B cell (primary cell): Measurements from ENCODE around the gene SP140. TPM values are rescaled to one million over a fixed set of nuclear protein-coding genes. Genes with fewer than 3 reads are reported as not detected.
"Not testable (repeated sequence)": the region's sequence is repeated elsewhere in the genome, so short reads cannot be mapped to it uniquely, and the experiment has no call there.

Experiments
- ATAC-seq: fragments of 200-7000 bp; cut with Tn5 transposase; one replicate; pipeline ENCODE4 v1.10.0; 2021; ENCODE audit warnings: low read depth, mild to moderate bottlenecking, moderate number of reproducible peaks, moderate library complexity
- CTCF ChIA-PET: fragments of 350-600 bp; sonication (Branson Sonifier 250); formaldehyde crosslinking; loops from one replicate; lab custom pipeline; 2021; ENCODE audit warnings: antibody characterized with exemption, inconsistent platforms; lab: Charles Lee
- POLR2A ChIA-PET: fragments of 350-600 bp; sonication (Branson Sonifier 250); formaldehyde crosslinking; loops from one replicate; lab custom pipeline; 2021; ENCODE audit warnings: antibody characterized with exemption; lab: Charles Lee
- DNase-seq: peaks from one replicate; pipeline ENCODE4 v3.0.0; 2013
- H2AFZ ChIP-seq: 2 replicates; pipeline ENCODE4 v1.6.1; 2012; ENCODE audit warnings: mild to moderate bottlenecking, low read depth, low read length; ENCODE audit not compliant: insufficient read depth, poor library complexity, severe bottlenecking
- H3K27ac ChIP-seq, 2 donors: 1 replicate in 1 of 2; 2 replicates in 1 of 2; pipeline ENCODE4 v1.5.1; 2012 to 2013; ENCODE audit warnings: low read length in 2 of 2, mild to moderate bottlenecking in 2 of 2, moderate library complexity in 1 of 2
- H3K27me3 ChIP-seq, 4 experiments: fragments of 200-600 bp in 1 of 4; sonication (generic) in 1 of 4; replicated peaks in 1 of 4; 1 replicate in 2 of 4; 2 replicates in 2 of 4; pipeline versions ENCODE4 v1.6.1 to v1.7.0; 2013 to 2016; ENCODE audit warnings: low read length in 3 of 4, mild to moderate bottlenecking in 2 of 4, mixed read lengths in 1 of 4, moderate library complexity in 1 of 4; ENCODE audit not compliant: insufficient read depth in 4 of 4, control insufficient read depth in 3 of 4; ENCODE audit errors: control extremely low read depth in 1 of 4
- H3K36me3 ChIP-seq, 2 experiments: replicated peaks in 1 of 2; 1 replicate in 1 of 2; 2 replicates in 1 of 2; pipeline versions ENCODE4 v1.6.1 to v1.7.1; 2013; ENCODE audit warnings: low read length in 1 of 2; ENCODE audit not compliant: insufficient read depth in 2 of 2, control insufficient read depth in 1 of 2; ENCODE audit errors: control extremely low read depth in 1 of 2, extremely low read depth in 1 of 2
- H3K4me1 ChIP-seq, 2 donors: fragments of 200-600 bp in 1 of 2; sonication (generic) in 1 of 2; 1 replicate in 1 of 2; 2 replicates in 1 of 2; pipeline versions ENCODE4 v1.5.1 to v1.6.1; 2013 to 2017; ENCODE audit warnings: low read length in 2 of 2; ENCODE audit not compliant: control insufficient read depth in 2 of 2, insufficient read depth in 2 of 2
- H3K4me2 ChIP-seq: replicated peaks from 2 replicates; pipeline ENCODE3; 2012; ENCODE audit warnings: mild to moderate bottlenecking, low read depth, low read length; ENCODE audit not compliant: poor library complexity, severe bottlenecking
- H3K4me3 ChIP-seq, 5 experiments: fragments of 200-600 bp in 1 of 5; sonication (generic) in 1 of 5; 1 replicate in 3 of 5; 2 replicates in 2 of 5; pipeline versions ENCODE4 v1.5.1 to v1.7.0; 2011 to 2016; ENCODE audit warnings: low read length in 4 of 5, mild to moderate bottlenecking in 4 of 5, low read depth in 2 of 5, control low read depth in 1 of 5, moderate library complexity in 1 of 5; ENCODE audit not compliant: insufficient read depth in 1 of 5; ENCODE audit errors: control extremely low read depth in 1 of 5, extremely low read depth in 1 of 5
- H3K79me2 ChIP-seq: fragments of 200-600 bp; sonication (generic); one replicate; pipeline ENCODE4 v1.6.0; 2016; ENCODE audit warnings: low read length; ENCODE audit not compliant: control insufficient read depth, insufficient read depth
- H3K9ac ChIP-seq: fragments of 200-600 bp; sonication (generic); 2 replicates; pipeline ENCODE4 v1.6.1; 2017; ENCODE audit warnings: mild to moderate bottlenecking, low read length, moderate library complexity
- H3K9me3 ChIP-seq, 3 donors: one replicate each; pipeline versions ENCODE4 v1.6.1 to v1.7.1; 2013; ENCODE audit warnings: low read length in 2 of 3; ENCODE audit not compliant: control insufficient read depth in 2 of 3, insufficient read depth in 1 of 3; ENCODE audit errors: control extremely low read depth in 1 of 3
- H4K20me1 ChIP-seq: 2 replicates; pipeline ENCODE4 v1.6.0; 2012; ENCODE audit warnings: mild to moderate bottlenecking, low read length; ENCODE audit not compliant: insufficient read depth, control insufficient read depth, poor library complexity, severe bottlenecking
- H3K27ac Mint-ChIP-seq: one replicate; pipeline ENCODE4 v1.8.0; 2021; ENCODE audit warnings: mixed read lengths
- H3K27me3 Mint-ChIP-seq: one replicate; pipeline ENCODE4 v1.8.0; 2021; ENCODE audit warnings: mixed read lengths
- H3K4me1 Mint-ChIP-seq: one replicate; pipeline ENCODE4 v1.8.0; 2021; ENCODE audit warnings: mixed read lengths
- H3K4me3 Mint-ChIP-seq: one replicate; pipeline ENCODE4 v1.8.0; 2021; ENCODE audit warnings: mixed read lengths
- H3K9me3 Mint-ChIP-seq: one replicate; pipeline ENCODE4 v1.8.0; 2022; ENCODE audit warnings: mixed read lengths; ENCODE audit not compliant: insufficient read depth
- CTCF ChIP-seq: fragments of 200-600 bp; IDR thresholded peaks from one replicate; pipeline ENCODE4 v1.8.0; 2022; ENCODE audit warnings: antibody characterized with exemption, mild to moderate bottlenecking
- EZH2 ChIP-seq: IDR thresholded peaks from 2 replicates; pipeline ENCODE4 v1.6.1; 2012; ENCODE audit warnings: borderline replicate concordance, low read depth, mild to moderate bottlenecking, moderate library complexity, low read length; ENCODE audit not compliant: insufficient read depth, poor library complexity, severe bottlenecking
- WGBS: methylation state at CpG from one replicate; pipeline ENCODE4 v1.1.5; 2013; ENCODE audit warnings: missing lambda C conversion rate; ENCODE audit not compliant: insufficient coverage; 5-methylcytosine and 5-hydroxymethylcytosine counted together
- intact Hi-C: fragments of 100-400 bp; cut with micrococcal nuclease; formaldehyde crosslinking; loops from one replicate; pipeline ENCODE4 v1.10.0; 2022
- polyA plus RNA-seq: library from polyadenylated mRNA; depleted of rRNA; stranded (reverse); fragments of >200 nt; gene quantifications from 2 replicates; pipeline ENCODE4 v1.2.3, GENCODE V29; 2012
- total RNA-seq, 2 donors: library from RNA; stranded (reverse); fragments of 120-200 nt in 1 of 2; gene quantifications; 1 replicate in 1 of 2; 2 replicates in 1 of 2; pipeline versions ENCODE4 v1.2.3 to v1.2.4, GENCODE V29; 2013 to 2022

The SP140 gene
- total and polyA plus RNA-seq, 2 donors (not counting 1 experiment from before 2014, with no cell fraction given), result 78.7 to 411 TPM

- intact Hi-C loops, result loop anchor here (5.0 kb wide), 1 partner anchor 454 kb away; the partner anchor contains the start of gene CAB39
- peaks cover 7% of the 10 kb centered on the region for H3K9me3 Mint-ChIP-seq
- peaks cover 60% of the 10 kb centered on the region for H3K4me1 Mint-ChIP-seq
- peaks cover 11 to 68% of the 10 kb centered on the region in 2 experiments for H3K36me3 ChIP-seq
- H3K27me3 Mint-ChIP-seq, result no peaks in the 10 kb centered on the region
- H3K9me3 ChIP-seq, result peaks cover 2 to 4% (median 3%) of the 10 kb centered on the region in 3 donors
- peaks cover 43% of the 10 kb centered on the region for H3K79me2 ChIP-seq
- no peak overlapping the region for H2AFZ ChIP-seq
- CTCF ChIA-PET, result interaction anchor here (0.9 to 1.4 kb wide), 4 partner anchors 9 to 56 kb away, joined by 3 to 4 read pairs (median 4); partner anchors contain the start of gene SP140
- H3K27ac Mint-ChIP-seq, result peak overlapping the region; percentile 83
- H3K4me1 ChIP-seq, result peaks cover 30 to 34% of the 10 kb centered on the region in 2 donors
- WGBS, result no CpG with 5 or more reads among the region's 4 CpGs
- no peak overlapping the region for H3K4me3 Mint-ChIP-seq
- no peak for ATAC-seq
- peaks cover 9% of the 10 kb centered on the region for H4K20me1 ChIP-seq
- TF ChIP-seq CTCF, result no peak
- no peak overlapping the region for H3K4me2 ChIP-seq
- no peak overlapping the region for H3K4me3 ChIP-seq
- no peak for DNase-seq
- H3K27ac ChIP-seq, result peak overlapping the region in 1 of 2 donors; percentile 78
- H3K9ac ChIP-seq, result no peak overlapping the region
- no peaks in the 10 kb centered on the region for H3K27me3 ChIP-seq
- POLR2A ChIA-PET, result interaction anchor here (0.8 to 1.1 kb wide), 3 partner anchors 8 to 39 kb away, joined by 3 to 6 read pairs (median 4); partner anchors contain the start of gene SP110
Observed at GRCh38 chr2:230258483-230258882, 32.9 kb downstream of the SP140 start.

DNA sequence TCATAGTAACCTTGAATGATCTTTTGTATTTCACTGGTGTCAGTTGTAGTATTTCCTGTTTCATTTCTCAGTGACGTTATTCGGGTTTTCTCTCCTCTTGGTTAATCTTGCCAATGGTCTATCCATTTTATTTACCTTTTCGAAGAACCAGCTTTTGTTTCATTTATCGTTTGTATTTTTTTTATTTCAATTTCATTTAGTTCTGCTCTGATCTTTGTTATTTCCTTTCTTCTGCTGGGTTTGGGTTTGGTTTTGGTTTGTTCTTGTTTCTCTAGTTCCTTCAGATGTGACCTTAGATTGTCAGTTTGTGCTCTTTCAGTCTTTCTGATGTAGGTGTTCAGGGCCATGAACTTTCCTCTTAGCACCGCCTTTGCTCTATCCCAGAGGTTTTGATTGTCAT, 36.7 kb downstream of the SP140 start:
- Mint-ChIP-seq H3K4me3 (peak overlapping the region; percentile 77), H3K9me3 (peaks cover 7% of the 10 kb centered on the region), H3K27ac (peak overlapping the region; percentile 89), H3K4me1 (peaks cover 85% of the 10 kb centered on the region), H3K27me3 (no peaks in the 10 kb centered on the region)
- peaks cover 34 to 37% of the 10 kb centered on the region in 2 donors for H3K4me1 ChIP-seq
- ChIA-PET CTCF (no interaction called here), POLR2A (no interaction called here)
- intact Hi-C loops, result loop anchor here (10.0 kb wide), 1 partner anchor 197 kb away; the partner anchor contains the start of gene SLC16A14
- peak; percentile 41 for DNase-seq
- H2AFZ ChIP-seq, result no peak overlapping the region
- no CpG with 5 or more reads among the region's 5 CpGs for WGBS
- H3K36me3 ChIP-seq, result peaks cover 9 to 67% of the 10 kb centered on the region in 2 experiments
- TF ChIP-seq CTCF (no peak), EZH2 (no peak)
- peak overlapping the region; percentile 23 for H3K4me2 ChIP-seq
- peaks cover 2 to 4% (median 2%) of the 10 kb centered on the region in 3 donors for H3K9me3 ChIP-seq
- no peak overlapping the region for H3K9ac ChIP-seq
- peak; percentile 16 for ATAC-seq
- H3K4me3 ChIP-seq, result no peak overlapping the region
- H4K20me1 ChIP-seq, result peaks cover 33% of the 10 kb centered on the region
- H3K27ac ChIP-seq, result peak overlapping the region; percentile 38 to 41
- H3K79me2 ChIP-seq, result peaks cover 80% of the 10 kb centered on the region
- H3K27me3 ChIP-seq, result no peaks in the 10 kb centered on the region

GRCh38 chr2:230264945-230265344, 39.4 kb downstream of the SP140 start:
- H3K27me3 ChIP-seq, ATAC-seq, POLR2A ChIA-PET, H2AFZ ChIP-seq, H3K27me3 Mint-ChIP-seq, DNase-seq, H3K4me3 ChIP-seq, H3K9me3 ChIP-seq, H3K9me3 Mint-ChIP-seq, H3K4me3 Mint-ChIP-seq, H3K27ac ChIP-seq, H3K4me2 ChIP-seq, H3K9ac ChIP-seq: not testable (repeated sequence)
- 88% methylated on average over 4 of the region's 4 CpGs for WGBS
- peaks cover 19 to 79% of the 10 kb centered on the region in 2 experiments for H3K36me3 ChIP-seq
- intact Hi-C loops, result loop anchor here (5.0 to 10.0 kb wide), 2 partner anchors 52 to 200 kb away; partner anchors contain the start of gene SLC16A14
- Mint-ChIP-seq H3K4me1 (peaks cover 92% of the 10 kb centered on the region), H3K27ac (peak overlapping the region; percentile 75)
- peaks cover 34% of the 10 kb centered on the region for H4K20me1 ChIP-seq
- CTCF ChIA-PET, result interaction anchor here (1.2 to 1.9 kb wide), 2 partner anchors 37 to 62 kb away, joined by 3 to 6 read pairs; no protein-coding TSS in a partner anchor
- peaks cover 43 to 51% of the 10 kb centered on the region in 2 donors for H3K4me1 ChIP-seq
- peaks cover 80% of the 10 kb centered on the region for H3K79me2 ChIP-seq
